Sigmoid colon (tissue), 7 donors: ENCODE results near the gene KRT79. TPM values are rescaled to one million over a fixed set of nuclear protein-coding genes. Genes with fewer than 3 reads are reported as not detected.

Experiments used
- DNase-seq: peaks from one replicate; pipeline ENCODE4 v3.0.0-alpha.2; 2019
- H3K27ac ChIP-seq, 4 donors: fragments of 200-600 bp; sonication (generic); one replicate each; pipeline ENCODE4 v1.5.1; 2016 to 2019; ENCODE audit warnings: mild to moderate bottlenecking in 1 of 4
- H3K27me3 ChIP-seq, 3 donors: fragments of 200-600 bp; sonication (generic); one replicate each; pipeline ENCODE4 v1.5.1; 2019; ENCODE audit warnings: mild to moderate bottlenecking in 1 of 3
- H3K36me3 ChIP-seq, 4 donors: fragments of 200-600 bp; sonication (generic); one replicate each; pipeline ENCODE4 v1.5.1; 2016 to 2019
- H3K4me1 ChIP-seq, 4 donors: fragments of 200-600 bp; sonication (generic); one replicate each; pipeline ENCODE4 v1.5.1; 2017 to 2019
- H3K4me3 ChIP-seq, 4 donors: fragments of 200-600 bp; sonication (generic); one replicate each; pipeline ENCODE4 v1.5.1; 2017 to 2019; ENCODE audit warnings: mild to moderate bottlenecking in 2 of 4, moderate library complexity in 1 of 4
- H3K9me3 ChIP-seq, 4 donors: fragments of 200-600 bp in 3 of 4; sonication (generic) in 3 of 4; one replicate each; pipeline versions ENCODE4 v1.5.1 to v1.6.1; 2013 to 2019
- EP300 ChIP-seq, 4 donors: sonication (generic); formaldehyde crosslinking; IDR thresholded peaks; one replicate each; pipeline ENCODE4 v1.6.1; 2017; ENCODE audit warnings: antibody characterized with exemption in 4 of 4
- POLR2A ChIP-seq, 2 donors: fragments of 450-650 bp; IDR thresholded peaks; one replicate each; pipeline ENCODE4 v1.6.1; 2016; ENCODE audit warnings: antibody characterized with exemption in 2 of 2, mild to moderate bottlenecking in 2 of 2, moderate library complexity in 2 of 2
- POLR2AphosphoS5 ChIP-seq, 4 donors: sonication (generic); formaldehyde crosslinking; IDR thresholded peaks; one replicate each; pipeline ENCODE4 v1.6.1; 2017; ENCODE audit warnings: antibody characterized with exemption in 4 of 4
- WGBS, 2 donors: extraction: QIAGEN DNeasy Blood & Tissue Kit; methylation state at CpG; one replicate each; pipeline ENCODE4 v1.1.7; 2013; 5-methylcytosine and 5-hydroxymethylcytosine counted together
- intact Hi-C: fragments of 100-400 bp; cut with DNase I; formaldehyde crosslinking; loops from one replicate; pipeline ENCODE4 v1.15.1; 2023
- polyA plus RNA-seq, 3 donors: library from polyadenylated mRNA; stranded (reverse); fragments of 200-250 nt; gene quantifications; one replicate each; pipeline ENCODE4 v1.2.3, GENCODE V29; 2013
- total RNA-seq, 4 donors: library from RNA; depleted of rRNA; stranded (reverse); fragments of >200 nt; gene quantifications; one replicate each; pipeline ENCODE4 v1.1.0, GENCODE V29; 2016
- TF ChIP-seq, protein P1 (sequence below), 4 experiments: fragments of 450-650 bp in 3 of 4; fragments of 200-600 bp in 1 of 4; IDR thresholded peaks; one replicate each; pipeline ENCODE4 v1.5.1; 2016 to 2019; ENCODE audit warnings: antibody characterized with exemption in 4 of 4, mild to moderate bottlenecking in 3 of 4, moderate library complexity in 2 of 4
- donor health status: healthy with polysubstance abuse.
- donor health status: Bipolar disorder and iron deficiency.
- donor health status: healthy.

The KRT79 gene
- total and polyA plus RNA-seq, 7 donors: 0.16 TPM; not detected in 6

GRCh38 chr12:52873513-52873831, 39.4 kb upstream of the KRT79 start:
- Histone ChIP-seq H3K36me3 (no peaks in the 10 kb centered on the region), H3K9me3 (no peaks in the 10 kb centered on the region), H3K4me1 (peaks cover 0 to 24% (median 15%) of the 10 kb centered on the region in 4 donors), H3K27ac (peak overlapping the region; percentile 58 to 73 (median 68)), H3K4me3 (peak overlapping the region in 3 of 4 donors; percentile 42 to 56 (median 53)), H3K27me3 (no peaks in the 10 kb centered on the region)
- WGBS, 2 donors: 10 to 48% methylated on average over 4 of the region's 4 CpGs
- no peak for DNase-seq
- intact Hi-C loops: no loop called here
- TF ChIP-seq POLR2AphosphoS5 (IDR thresholded peaks at IDR 0.05) (no peak), EP300 (IDR thresholded peaks at IDR 0.05) (no peak), POLR2A (IDR thresholded peaks at IDR 0.05) (no peak)
- TF ChIP-seq, protein P1, sequence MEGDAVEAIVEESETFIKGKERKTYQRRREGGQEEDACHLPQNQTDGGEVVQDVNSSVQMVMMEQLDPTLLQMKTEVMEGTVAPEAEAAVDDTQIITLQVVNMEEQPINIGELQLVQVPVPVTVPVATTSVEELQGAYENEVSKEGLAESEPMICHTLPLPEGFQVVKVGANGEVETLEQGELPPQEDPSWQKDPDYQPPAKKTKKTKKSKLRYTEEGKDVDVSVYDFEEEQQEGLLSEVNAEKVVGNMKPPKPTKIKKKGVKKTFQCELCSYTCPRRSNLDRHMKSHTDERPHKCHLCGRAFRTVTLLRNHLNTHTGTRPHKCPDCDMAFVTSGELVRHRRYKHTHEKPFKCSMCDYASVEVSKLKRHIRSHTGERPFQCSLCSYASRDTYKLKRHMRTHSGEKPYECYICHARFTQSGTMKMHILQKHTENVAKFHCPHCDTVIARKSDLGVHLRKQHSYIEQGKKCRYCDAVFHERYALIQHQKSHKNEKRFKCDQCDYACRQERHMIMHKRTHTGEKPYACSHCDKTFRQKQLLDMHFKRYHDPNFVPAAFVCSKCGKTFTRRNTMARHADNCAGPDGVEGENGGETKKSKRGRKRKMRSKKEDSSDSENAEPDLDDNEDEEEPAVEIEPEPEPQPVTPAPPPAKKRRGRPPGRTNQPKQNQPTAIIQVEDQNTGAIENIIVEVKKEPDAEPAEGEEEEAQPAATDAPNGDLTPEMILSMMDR (IDR thresholded peaks at IDR 0.05): no peak

- Histone ChIP-seq H3K4me3 (no peak overlapping the region), H3K4me1 (peaks cover 0 to 20% (median 14%) of the 10 kb centered on the region in 4 donors), H3K36me3 (no peaks in the 10 kb centered on the region), H3K27ac (no peak overlapping the region), H3K27me3 (no peaks in the 10 kb centered on the region), H3K9me3 (no peaks in the 10 kb centered on the region)
- no peak for TF ChIP-seq POLR2AphosphoS5 (IDR thresholded peaks at IDR 0.05)
- no peak for TF ChIP-seq POLR2A (IDR thresholded peaks at IDR 0.05)
- TF ChIP-seq, protein P1 (IDR thresholded peaks at IDR 0.05): no peak
- TF ChIP-seq EP300 (IDR thresholded peaks at IDR 0.05): no peak
- 29 to 78% methylated on average over 13 of the region's 13 CpGs for WGBS, 2 donors
- DNase-seq: no peak
- intact Hi-C loops: no loop called here
Measured at GRCh38 chr12:52872644-52873389, 38.7 kb upstream of the KRT79 start.

- Histone ChIP-seq H3K36me3 (no peaks in the 10 kb centered on the region), H3K9me3 (no peaks in the 10 kb centered on the region), H3K4me1 (peaks cover 0 to 20% (median 14%) of the 10 kb centered on the region in 4 donors), H3K27ac (peak overlapping the region in 3 of 4 donors; percentile 25 to 49 (median 35)), H3K4me3 (no peak overlapping the region), H3K27me3 (no peaks in the 10 kb centered on the region)
- intact Hi-C loops: loop anchor here (2.0 kb wide), 1 partner anchor 289 kb away; no protein-coding TSS in a partner anchor
- WGBS, 2 donors: 35 to 59% methylated on average over 9 of the region's 9 CpGs
- TF ChIP-seq POLR2AphosphoS5 (IDR thresholded peaks at IDR 0.05) (no peak), POLR2A (IDR thresholded peaks at IDR 0.05) (no peak), EP300 (IDR thresholded peaks at IDR 0.05) (no peak)
- TF ChIP-seq, protein P1 (IDR thresholded peaks at IDR 0.05): no peak
- no peak for DNase-seq
Measured at GRCh38 chr12:52871291-52872039, 37.4 kb upstream of the KRT79 start.

DNA sequence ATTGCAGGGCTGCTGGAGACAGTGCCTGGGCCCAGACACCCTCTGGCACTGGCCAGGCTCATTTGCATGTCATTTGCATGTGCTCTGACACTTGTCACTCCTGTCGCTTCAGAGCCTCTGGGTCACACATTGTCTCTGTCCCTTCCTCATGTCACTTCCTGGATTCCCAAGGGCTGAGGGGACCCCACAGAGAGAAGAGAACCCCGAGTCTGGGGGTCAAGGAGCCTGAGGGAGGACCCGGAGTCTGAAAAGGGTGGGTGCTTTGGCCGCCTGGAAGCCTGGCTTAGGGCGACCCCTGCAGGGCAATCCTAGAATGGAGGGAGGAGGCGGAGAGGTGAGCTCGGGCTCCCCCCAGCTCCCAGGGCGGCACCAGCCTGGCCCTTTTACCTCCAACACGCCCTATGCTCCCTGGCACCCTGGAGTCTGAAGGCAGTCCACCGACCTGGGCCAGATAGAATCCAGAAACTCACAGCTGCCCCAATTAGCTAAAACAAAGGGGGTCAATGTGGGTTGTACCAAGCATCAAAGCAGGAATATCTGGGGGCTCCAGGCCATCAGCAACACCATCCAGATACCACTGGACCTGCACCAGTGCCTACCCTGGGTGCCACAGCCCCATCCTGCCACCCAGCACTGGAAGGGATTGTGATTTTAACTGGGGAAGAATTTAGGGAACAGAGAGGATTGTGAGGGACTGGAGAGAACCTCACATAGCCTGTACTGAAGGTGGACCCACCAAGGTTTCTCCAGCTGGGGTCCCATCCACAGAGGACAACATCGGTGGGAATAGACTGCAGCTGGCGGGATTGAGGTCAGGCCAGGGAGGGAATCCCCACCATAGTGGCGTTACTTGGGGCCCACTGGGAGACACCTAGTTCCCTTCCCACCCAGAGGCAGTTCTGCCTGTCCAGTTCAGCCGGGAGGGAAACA, 36.5 kb upstream of the KRT79 start:
- Histone ChIP-seq H3K4me3 (no peak overlapping the region), H3K27ac (peak overlapping the region in 2 of 4 donors; percentile 23 to 29), H3K4me1 (peaks cover 0 to 20% (median 14%) of the 10 kb centered on the region in 4 donors), H3K36me3 (no peaks in the 10 kb centered on the region), H3K27me3 (no peaks in the 10 kb centered on the region), H3K9me3 (no peaks in the 10 kb centered on the region)
- no peak for TF ChIP-seq POLR2AphosphoS5 (IDR thresholded peaks at IDR 0.05)
- TF ChIP-seq, protein P1 (IDR thresholded peaks at IDR 0.05): peak in 3 of 4 experiments; percentile 45 to 63 (median 56)
- DNase-seq: peak; percentile 63
- WGBS, 2 donors: 17 to 35% methylated on average over 14 of the region's 14 CpGs
- intact Hi-C loops: loop anchor here (2.0 kb wide), 1 partner anchor 288 kb away; no protein-coding TSS in a partner anchor
